CD4-positive, alpha-beta T cell treated with Interleukin-15 for 4 hours (primary cell): ENCODE results near the gene MYO5A.
"Not testable (repeated sequence)": the region's sequence is repeated elsewhere in the genome, so short reads cannot be mapped to it uniquely, and the experiment has no call there.

ENCODE experiments used
- DNase-seq: peaks from one replicate; pipeline ENCODE4 v3.0.0-alpha.2; 2020; ENCODE audit warnings: low spot score

Gene MYO5A

GRCh38 chr15:52419494-52419893, 109.2 kb downstream of the MYO5A start:
- no peak for DNase-seq

- DNase-seq = no peak
These were observed 110.7 kb downstream of the MYO5A start for GRCh38 chr15:52417957-52418356.

- DNase-seq = no peak
These were observed 111.2 kb downstream of the MYO5A start for GRCh38 chr15:52417521-52417920.

- DNase-seq = not testable (repeated sequence)
These were observed 112.1 kb downstream of the MYO5A start for GRCh38 chr15:52416566-52416965.

GRCh38 chr15:52415628-52416027, 113.1 kb downstream of the MYO5A start:
- no peak for DNase-seq

- no peak for DNase-seq
These were observed 113.7 kb downstream of the MYO5A start for GRCh38 chr15:52414936-52415335.

GRCh38 chr15:52408823-52409222, 119.9 kb downstream of the MYO5A start:
- no peak for DNase-seq

GRCh38 chr15:52407374-52407773, 121.3 kb downstream of the MYO5A start:
- no peak for DNase-seq

- no peak for DNase-seq
These were observed 122.1 kb downstream of the MYO5A start for GRCh38 chr15:52406601-52407000.

- DNase-seq = no peak
These were observed 122.8 kb downstream of the MYO5A start for GRCh38 chr15:52405856-52406255.

- DNase-seq = no peak
These were observed 131.6 kb downstream of the MYO5A start for GRCh38 chr15:52397118-52397517.

- no peak for DNase-seq
These were observed 134.6 kb downstream of the MYO5A start for GRCh38 chr15:52394118-52394517.

- no peak for DNase-seq
These were observed 136.5 kb downstream of the MYO5A start for GRCh38 chr15:52392008-52392687.

GRCh38 chr15:52391069-52391468, 137.6 kb downstream of the MYO5A start:
- DNase-seq = no peak

- DNase-seq = no peak
These were observed 143.0 kb downstream of the MYO5A start for GRCh38 chr15:52385670-52386069.

- no peak for DNase-seq
These were observed 145.5 kb downstream of the MYO5A start for GRCh38 chr15:52383100-52383588.

- DNase-seq = no peak
These were observed 146.0 kb downstream of the MYO5A start for GRCh38 chr15:52382647-52383046.

GRCh38 chr15:52379395-52380106, 149.1 kb downstream of the MYO5A start:
- no peak for DNase-seq

- DNase-seq = no peak
These were observed 149.8 kb downstream of the MYO5A start for GRCh38 chr15:52378746-52379394.

GRCh38 chr15:52370010-52370409, 158.7 kb downstream of the MYO5A start:
- DNase-seq = no peak

GRCh38 chr15:52369455-52369854, 159.2 kb downstream of the MYO5A start:
- no peak for DNase-seq

GRCh38 chr15:52369030-52369429, 159.7 kb downstream of the MYO5A start:
- no peak for DNase-seq

GRCh38 chr15:52368402-52368801, 160.3 kb downstream of the MYO5A start:
- no peak for DNase-seq
